GM19035 (cell line): ENCODE data around the gene TNFAIP8L1.
"Not testable (repeated sequence)": the region's sequence is repeated elsewhere in the genome, so short reads cannot be mapped to it uniquely, and the experiment has no call there.

ENCODE experiments used
- ATAC-seq: cut with Tn5 transposase; IDR thresholded peaks from one replicate; pipeline ENCODE4 v1.9.1; 2021; ENCODE audit not compliant: unreplicated experiment

The TNFAIP8L1 gene

DNA sequence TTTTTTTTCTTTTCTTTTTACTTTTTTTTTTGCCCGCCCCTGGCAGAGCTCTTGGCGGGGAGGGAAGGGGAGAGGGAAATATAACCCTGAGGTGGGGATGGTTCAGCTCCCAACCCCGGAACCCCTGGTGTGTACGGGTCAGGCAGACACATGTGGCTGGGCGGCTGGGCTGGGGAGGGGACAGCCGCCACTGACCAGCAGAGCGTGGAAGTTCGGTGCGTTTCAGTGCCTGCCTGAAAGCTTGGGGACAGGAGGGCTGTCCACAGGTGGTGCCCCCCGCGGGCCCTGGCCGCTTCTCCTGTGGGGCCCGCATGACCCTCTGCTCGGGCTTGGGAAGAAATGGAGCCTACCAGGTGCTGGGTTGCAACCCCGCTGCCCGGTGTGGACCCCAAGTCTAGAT, 36.0 kb downstream of the TNFAIP8L1 start:
- ATAC-seq = no peak

DNA sequence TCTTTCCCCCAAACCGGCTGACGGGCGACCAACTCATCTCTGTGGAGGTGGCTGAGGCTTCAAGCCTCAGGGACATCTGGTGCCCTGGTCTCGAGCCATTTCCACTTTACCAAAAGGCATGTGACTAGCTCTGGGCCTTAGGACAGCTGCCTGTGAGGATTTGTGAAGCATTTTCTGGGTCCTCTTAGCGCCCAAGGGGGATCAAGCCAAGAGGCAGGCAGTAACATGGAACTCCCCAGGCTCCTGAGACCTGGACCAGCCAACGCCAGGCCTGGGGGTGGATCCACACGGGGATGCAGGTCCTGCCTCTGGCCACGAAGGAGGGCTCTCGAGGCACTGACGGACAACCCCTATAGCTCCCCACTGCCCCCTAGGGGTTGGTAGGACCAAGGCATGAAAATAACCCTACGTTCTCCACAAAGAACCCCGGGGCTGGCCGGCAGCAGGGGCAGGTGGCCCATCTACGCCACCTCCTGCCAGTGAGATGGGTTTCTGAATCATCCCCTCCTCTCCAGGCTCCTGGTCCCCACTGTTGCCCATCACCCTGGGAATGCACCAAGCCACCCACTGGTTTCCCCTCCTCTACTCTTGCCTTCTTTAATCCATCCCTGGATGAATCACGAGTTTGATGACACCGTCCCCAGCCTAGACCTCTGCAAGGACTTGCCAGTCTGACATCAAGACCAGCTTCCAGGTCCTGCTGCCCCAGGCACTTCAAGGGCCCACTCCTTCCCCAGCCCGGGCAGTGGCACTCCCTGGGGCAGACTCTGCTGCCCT, 37.8 kb downstream of the TNFAIP8L1 start:
- ATAC-seq = no peak

DNA sequence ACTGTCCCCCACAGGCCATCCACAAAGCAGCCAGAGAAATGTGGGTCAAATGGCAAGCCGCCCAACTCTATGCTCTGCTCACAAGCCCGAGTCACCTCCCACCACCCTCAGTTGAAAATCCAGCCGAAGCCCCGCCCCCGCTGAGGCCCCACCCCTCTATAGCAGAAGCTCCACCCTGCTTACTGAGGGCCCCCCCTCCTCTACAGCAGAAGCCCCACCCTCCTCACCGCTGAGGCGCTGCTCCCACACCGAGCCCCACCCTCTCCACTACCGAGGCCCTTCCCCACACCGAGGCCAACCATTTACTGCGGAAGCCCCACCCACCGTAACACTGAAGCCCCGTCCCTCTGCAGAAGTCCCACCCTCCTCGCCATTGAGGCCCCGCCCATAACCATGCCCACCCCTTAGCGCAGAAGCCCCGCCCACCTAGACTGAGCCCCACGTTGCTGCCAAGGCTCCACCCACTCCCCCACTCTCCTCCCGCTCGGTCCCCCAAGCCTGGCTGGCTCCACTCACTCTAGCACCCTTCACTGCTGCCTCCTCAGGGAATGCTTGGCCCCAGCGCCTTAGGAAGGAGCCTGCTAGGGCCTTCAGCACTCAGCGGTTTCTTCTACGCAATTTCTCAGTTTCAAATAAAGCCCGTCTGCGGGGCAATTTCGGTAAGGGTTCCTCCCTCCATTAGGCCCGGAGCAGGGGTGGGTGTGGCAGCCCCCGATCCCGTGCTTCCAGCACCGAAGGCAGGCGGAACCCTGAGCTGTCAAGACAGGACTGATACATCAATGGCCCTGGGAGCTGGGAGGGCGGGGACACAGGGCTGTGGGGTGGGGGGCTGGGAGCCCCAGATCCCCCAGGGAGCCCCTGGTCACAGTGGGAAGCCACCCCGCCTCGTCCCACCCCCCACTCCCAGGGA, 39.8 kb downstream of the TNFAIP8L1 start:
- no peak for ATAC-seq

DNA sequence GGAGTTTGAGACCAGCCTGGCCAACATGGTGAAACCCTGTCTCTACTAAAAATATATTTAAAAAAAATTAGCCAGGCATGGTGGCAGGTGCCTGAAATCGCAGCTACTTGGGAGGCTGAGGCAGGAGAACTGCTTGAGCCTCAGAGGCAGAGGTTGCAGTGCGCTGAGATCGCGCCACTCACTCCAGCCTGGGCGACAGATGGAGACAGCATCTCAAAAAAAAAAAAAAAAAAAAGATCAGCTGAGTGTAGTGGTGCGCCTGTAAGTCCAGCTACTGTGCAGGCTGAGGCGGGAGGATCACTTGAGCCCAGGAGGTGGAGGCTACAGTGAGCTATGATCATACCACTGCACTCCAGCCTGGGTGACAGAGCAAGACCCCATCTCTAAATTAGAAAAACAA, 40.7 kb downstream of the TNFAIP8L1 start:
- ATAC-seq = not testable (repeated sequence)

DNA sequence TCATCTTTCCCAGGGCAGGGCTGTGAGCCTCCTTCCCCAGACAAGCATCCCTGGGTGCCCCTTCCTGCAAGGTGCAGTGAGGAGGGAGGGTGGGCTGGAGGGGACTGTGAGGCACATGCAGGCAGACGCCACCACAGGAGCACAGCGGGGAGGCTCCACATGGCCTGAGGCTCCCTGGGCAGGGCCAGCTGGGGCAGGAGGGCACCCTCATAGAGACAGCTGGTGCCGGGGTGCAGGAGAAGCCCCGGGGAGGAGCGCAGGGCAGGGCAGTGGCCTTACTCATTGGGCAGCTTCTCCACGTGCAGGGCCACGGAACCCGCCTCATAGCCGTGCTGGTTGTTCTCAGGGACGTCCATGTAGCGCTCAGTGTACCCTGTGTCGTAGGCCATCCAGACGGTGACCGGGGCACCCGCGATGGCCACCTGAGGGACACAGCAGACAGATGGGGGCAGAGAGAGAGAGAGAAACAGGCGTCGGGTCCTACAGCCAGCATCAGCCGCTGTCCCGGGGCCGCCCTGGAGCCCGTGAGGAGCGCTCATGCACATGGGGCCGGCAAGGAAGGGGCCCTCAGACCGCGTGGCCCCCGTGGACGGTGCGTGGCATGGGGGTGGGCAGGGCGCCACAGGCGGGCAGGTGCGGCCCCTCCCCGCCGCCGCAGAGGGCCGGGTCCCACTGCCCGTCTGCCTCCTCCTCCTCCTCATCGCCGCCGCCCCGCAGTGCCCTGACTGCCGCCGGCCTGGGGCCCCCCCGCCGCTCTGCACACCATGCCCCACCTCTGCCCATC, 43.3 kb downstream of the TNFAIP8L1 start:
- no peak for ATAC-seq

DNA sequence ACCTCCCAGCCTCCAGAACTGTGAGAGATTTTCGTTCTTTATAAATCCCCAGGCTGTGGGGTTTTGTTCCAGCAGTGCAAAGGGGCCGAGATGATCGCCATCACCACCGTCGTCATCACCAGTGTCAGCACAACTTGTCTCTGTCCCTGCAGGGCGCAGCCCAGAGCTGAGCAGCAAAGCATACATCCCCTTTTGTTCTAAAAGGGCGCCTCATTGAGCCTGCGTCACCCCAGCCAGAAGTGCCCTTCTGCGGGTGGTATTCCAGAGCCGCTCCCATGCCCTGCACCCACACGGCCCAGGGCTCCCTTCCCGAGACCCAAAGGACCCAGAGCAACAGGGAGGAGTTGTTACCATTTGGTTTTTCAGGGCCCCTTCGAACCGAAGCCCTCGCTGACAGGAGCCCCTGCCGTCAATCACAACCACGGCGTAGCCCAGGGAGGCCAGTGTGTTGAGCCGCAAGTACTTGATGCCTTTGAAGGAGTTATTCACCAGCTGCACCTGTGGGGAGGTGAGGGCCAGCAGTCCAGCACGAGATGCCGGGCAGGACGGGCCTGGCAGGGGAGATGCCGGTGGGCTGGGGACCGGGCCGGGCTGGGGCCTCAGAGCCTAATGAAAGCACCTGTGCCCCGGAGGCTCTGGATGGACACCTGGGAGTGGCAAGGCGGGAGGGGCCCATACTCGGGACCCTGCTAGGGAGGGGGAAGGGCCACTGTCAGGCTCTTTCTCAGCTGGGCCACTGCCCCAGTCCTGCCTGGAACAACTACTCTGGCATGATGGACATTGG, 45.2 kb downstream of the TNFAIP8L1 start:
- ATAC-seq = no peak

DNA sequence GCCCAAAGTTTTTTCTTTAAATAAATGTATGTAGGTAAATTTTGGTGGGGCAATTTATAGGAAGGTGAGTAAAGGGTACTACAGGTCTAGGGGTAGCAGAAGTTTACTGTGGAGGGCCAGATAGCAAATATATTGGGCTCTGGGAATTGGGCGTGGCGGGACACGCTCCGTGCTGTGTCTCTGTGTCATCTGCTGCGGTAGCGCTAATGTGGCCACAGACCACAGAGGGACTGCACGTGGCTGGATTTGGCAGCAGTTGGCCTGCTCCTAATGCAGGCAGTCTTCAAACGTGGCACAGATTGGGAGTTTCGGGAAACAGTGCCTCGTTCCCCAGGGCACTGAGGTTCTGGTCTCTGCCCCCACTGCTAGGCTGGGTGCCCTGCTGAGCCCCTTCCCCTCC, 47.4 kb downstream of the TNFAIP8L1 start:
- no peak for ATAC-seq

DNA sequence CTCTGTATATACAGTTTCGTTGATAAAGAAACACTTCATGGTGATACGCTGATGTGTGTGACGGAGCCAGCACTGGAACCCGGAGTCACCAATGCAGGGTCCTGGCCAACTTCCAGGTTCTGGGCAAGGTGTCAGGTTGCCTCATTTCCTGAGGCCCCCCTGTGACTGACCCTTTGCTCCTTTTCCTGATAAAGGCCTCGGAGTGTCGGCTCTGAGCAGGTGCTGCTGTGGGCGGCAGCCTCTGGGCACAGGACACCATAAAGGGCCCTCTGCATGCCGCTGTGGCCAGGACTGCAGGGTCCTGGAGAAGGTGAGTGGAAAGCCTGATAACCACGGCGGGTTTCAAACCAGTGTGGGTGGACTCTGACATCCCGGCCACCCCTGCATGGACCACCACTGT, 48.1 kb downstream of the TNFAIP8L1 start:
- ATAC-seq = no peak

DNA sequence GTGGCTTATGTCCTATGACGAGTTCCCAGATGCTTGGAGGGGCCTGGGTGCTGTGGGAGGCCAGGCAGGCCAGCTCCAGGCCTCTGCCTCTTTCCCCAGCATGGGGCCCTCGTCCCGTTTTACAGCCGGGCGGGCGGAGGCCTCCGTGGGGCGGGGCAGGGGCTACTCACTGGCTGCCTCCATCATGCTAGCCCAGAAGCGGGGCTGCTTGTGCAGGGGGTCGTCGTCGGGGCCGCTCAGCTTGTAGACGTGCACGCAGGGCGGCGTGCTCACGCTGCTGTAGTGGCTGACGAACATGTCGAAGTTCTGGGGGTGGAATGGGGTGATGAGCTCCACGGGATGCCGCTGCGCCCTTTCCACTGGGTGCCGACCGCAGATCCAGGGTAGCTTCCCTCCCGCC, 49.3 kb downstream of the TNFAIP8L1 start:
- ATAC-seq = no peak

DNA sequence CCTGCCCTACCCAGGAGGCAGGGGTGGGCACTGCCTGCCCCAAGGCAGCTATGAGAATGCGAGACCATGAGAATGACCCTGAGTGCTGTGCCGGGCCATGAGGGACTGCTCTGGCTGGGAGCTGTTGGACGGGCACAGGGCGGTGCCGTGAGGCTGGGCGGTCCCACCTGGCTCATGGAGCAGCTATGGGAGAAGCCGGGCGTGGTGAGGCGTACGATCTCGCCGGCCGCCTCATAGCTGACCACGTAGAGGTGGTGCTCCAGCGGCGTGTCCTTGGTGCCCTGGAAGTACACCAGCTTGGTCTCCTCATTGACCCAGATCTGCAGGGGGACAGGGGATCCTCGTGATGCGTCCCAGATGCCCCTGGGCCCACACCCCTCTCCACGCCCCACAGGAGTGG, 50.1 kb downstream of the TNFAIP8L1 start:
- no peak for ATAC-seq

DNA sequence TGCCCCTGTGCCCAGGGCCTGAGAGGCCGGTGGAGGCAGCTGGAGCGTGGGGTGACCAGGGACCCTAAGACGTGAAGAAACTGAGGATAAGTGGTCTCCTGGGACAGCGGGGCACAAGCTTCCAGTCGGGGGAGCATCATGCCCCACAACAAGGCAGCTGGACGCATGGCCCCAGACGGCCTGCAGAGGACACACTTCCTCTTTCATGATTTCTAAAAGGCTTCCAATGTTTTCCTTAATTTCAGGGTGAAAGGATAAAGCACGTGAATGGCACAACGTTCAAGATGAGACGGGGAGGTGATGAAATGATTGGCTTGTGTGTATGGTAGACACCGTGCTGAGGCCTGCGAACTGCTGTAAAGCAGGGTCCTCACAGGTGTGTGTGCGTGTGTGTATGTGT, 51.0 kb downstream of the TNFAIP8L1 start:
- ATAC-seq = no peak

DNA sequence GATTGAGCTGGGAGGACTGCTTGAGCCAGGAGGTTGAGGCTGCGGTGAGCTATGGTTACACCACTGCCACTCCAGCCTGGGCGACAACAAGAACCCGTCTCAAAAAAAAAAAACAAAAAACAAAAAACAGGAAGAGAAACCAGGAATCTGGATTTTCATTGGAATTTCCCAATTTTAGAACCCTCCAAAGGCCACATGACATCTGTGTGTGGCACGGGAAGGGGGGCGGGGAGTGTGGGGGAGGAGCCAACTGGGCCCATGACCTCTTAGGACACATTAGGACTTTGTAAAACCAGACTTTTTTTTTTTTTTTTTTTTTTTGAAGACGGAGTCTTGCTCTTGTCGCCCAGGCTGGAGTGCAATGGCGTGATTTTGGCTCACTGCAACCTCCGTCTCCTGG, 52.1 kb downstream of the TNFAIP8L1 start:
- ATAC-seq = no peak

DNA sequence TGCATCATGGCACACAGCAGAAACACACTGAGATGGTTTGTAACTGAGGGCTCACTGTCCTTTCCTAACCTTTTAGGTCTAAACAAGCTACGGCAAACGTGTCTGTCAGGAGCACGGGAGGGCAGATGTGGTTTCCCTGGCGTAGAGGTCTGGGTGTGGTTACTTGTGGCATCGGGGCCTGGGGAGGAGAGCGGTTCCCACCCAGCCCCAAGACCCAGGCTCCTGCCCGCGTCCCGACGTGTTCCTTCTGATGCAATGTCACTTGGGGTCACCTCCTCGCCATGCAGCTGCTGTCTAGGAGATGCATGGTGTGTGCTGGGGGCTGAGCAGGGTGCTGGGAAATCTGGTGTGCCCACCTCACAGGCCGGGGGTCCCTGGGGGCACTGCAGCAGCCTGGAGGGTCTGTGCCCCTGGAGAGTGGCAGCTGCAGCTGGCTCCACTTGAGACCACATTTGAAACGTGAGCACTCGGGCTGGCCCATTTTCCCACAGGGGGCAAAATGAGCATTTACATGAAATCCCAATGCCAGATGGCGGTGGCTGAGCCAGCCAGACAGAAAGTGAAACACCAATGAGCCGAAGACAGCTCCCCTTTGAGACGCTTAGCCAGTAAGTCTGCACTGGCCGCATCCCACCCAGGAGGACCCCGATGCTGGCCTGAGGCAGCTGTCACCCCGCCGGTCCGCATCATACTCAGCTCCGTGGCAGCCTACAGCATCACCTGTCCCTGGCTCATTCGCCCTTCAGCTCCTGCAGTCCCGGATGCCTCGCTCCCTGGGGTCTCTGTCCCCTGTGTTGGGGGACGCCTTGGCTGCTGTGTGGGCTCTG, 53.1 kb downstream of the TNFAIP8L1 start:
- ATAC-seq = no peak

DNA sequence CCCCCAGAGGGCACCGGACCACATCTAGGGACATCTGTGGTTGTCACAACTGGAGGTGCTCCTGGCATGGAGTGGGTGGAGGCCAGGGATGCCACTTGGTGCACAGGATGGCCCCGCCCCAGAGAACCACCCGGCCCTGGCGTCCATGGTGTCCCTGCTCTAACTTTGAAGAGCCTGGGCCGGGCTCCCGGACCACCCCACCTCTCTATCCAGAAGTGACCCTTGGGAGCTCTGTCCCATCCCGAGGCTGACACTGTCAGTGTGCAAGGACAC, 53.7 kb downstream of the TNFAIP8L1 start:
- no peak for ATAC-seq

DNA sequence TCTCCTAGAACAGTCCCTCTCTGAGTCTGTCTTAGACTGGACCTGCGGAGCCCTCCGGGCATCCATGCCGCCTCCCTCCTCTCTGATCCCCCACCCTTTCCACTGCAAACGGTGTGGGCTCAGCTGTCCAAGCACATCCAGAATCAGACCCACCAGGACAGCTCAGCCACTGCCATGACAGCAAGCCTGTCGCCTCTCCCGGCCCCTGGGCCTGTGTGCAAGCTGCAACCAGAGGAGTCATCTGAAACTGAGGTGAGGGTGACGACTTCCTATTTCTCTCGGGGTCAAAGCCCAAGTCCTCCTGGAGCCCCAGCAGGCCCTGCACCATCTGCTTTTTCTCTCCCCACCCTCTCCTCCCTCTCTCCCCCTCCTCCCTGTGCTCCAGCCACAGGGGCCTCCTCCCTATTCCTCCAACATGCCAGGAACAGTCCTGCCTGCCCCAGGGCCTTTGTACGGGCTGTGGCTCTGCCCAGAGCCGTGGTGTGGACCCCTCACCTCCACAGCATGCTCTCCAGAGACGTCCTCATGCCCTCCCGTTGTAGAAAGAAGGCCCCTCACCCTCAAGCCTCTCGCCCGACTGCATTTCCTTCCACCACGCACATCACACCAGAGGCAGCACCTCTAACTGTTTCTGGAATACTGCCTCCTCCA, 54.3 kb downstream of the TNFAIP8L1 start:
- no peak for ATAC-seq

DNA sequence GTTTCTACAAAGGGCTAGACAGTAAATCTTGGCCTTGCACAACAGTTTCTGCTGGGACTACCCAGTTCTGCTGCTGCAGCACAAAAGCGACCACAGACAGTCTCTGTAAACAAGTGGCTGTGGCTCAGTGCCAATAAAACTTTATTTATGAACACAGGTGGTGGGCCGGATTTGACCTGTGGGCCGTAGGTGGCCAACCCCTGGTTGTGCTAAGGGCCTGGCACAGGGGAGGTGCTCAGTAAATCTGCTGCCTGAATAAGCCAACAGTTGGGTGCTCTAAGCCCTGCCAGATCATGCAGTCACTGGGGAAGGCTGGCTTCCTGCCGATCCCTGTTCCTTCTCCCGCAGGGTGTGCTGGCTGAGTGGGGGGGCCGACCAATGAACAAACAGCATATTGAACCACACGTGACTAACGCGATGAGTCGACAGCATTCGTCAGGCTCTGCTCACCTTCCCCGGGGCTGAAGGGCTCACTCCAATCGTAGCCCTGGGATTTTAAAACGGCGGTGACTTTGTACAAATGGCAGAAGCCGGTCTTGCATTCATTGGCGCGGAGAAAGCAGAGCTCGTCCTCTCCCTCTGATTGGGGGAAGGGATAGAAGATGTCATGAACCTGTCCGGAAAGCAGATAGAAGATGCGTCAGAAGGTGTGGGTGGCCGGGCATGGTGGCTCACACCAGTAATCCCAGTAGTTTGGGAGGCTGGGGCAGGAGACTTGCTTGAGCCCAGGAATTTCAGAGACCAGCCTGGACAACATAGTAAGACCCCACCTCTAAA, 55.1 kb downstream of the TNFAIP8L1 start:
- no peak for ATAC-seq

DNA sequence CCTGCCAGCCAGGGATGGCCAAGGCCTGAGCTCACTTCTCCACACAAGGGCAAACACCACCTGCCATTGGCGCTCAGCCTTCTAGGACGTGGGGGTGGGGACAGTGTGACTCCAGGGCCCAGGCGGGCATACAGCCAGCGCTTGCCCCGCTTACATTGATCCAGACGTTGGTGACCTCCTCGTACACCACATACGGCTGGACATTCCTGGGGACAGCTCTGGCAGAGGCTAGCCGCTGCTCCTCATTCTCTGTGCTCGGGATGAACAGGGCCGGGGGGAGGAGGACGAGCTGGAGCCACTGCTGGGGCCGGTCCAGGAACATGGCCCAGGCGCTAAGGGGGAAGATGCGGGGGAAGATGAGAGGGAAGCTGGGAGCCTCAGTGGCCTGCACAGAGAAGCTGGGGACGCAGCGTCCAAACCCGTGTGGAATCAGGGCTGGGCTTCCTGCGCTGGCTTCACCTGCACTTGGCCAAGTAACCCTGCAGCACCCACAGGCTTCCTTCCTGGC, 56.0 kb downstream of the TNFAIP8L1 start:
- ATAC-seq = no peak

DNA sequence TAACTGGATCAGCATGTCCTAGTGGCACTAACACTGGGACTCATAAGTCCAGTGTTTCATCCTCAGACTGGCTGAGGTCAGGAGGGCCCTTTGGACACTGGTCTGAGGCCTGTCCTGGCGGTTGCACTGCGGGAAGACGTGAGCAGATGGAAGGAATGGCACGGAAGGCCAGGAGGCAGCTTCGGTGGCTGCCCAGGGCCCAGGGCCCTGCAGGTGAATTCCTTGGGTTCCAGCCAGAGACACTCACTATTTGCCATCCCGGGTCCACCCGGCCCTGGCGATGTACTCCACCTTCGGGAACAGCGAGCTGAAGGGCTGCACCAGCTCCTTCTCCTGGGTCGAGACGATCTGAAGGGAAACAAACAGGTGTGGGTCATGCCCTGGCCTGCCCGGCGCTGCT, 58.0 kb downstream of the TNFAIP8L1 start:
- ATAC-seq = no peak
